HepG2 (cell line): ENCODE measurements around the gene SF3B6. TPM values are rescaled to one million over a fixed set of nuclear protein-coding genes. Genes with fewer than 3 reads are reported as not detected.

Experiments used
- ARNTL ChIP-seq: sonication (generic); formaldehyde crosslinking; IDR thresholded peaks from 2 replicates; pipeline ENCODE4 v1.4.0; 2020; ENCODE audit warnings: mild to moderate bottlenecking, missing genetic modification reagents
- ATF7 ChIP-seq, 2 experiments: fragments of 450-650 bp in 1 of 2; sonication (generic) in 1 of 2; formaldehyde crosslinking in 1 of 2; IDR thresholded peaks; 2 replicates each; pipeline versions ENCODE4 v1.4.0 to v1.6.1; 2016 to 2020; ENCODE audit warnings: antibody characterized with exemption in 1 of 2, mild to moderate bottlenecking in 1 of 2, missing genetic modification reagents in 1 of 2
- CCDC6 ChIP-seq: sonication (generic); formaldehyde crosslinking; IDR thresholded peaks from 2 replicates; pipeline ENCODE4 v1.8.1; 2022; ENCODE audit warnings: mild to moderate bottlenecking, missing genetic modification reagents, moderate library complexity
- GABPB1 ChIP-seq: IDR thresholded peaks from 2 replicates; pipeline ENCODE4 v1.6.1; 2016; ENCODE audit warnings: mild to moderate bottlenecking, missing genetic modification reagents, moderate library complexity, missing compliant biosample characterization
- GZF1 ChIP-seq: sonication (generic); formaldehyde crosslinking; IDR thresholded peaks from 2 replicates; pipeline ENCODE4 v1.5.1; 2020; ENCODE audit warnings: mild to moderate bottlenecking, missing genetic modification reagents
- NCOA2 ChIP-seq: sonication (generic); formaldehyde crosslinking; IDR thresholded peaks from 2 replicates; pipeline ENCODE4 v1.8.0; 2022; ENCODE audit warnings: inconsistent platforms
- NFYB ChIP-seq: sonication (generic); formaldehyde crosslinking; IDR thresholded peaks from 2 replicates; pipeline ENCODE4 v1.4.0; 2020; ENCODE audit warnings: missing genetic modification reagents
- PAXIP1 ChIP-seq: sonication (generic); formaldehyde crosslinking; conservative IDR thresholded peaks from 2 replicates; pipeline ENCODE4 v1.4.0; 2020; ENCODE audit warnings: mild to moderate bottlenecking, missing genetic modification reagents, moderate library complexity
- SRSF4 ChIP-seq: fragments of 200-400 bp; formaldehyde crosslinking; IDR thresholded peaks from one replicate; pipeline ENCODE4 v1.6.1; 2018; ENCODE audit warnings: mild to moderate bottlenecking, low read depth, low read length, moderate library complexity; ENCODE audit not compliant: poor library complexity, severe bottlenecking
- TGIF2 ChIP-seq: IDR thresholded peaks from 2 replicates; pipeline ENCODE4 v1.6.1; 2016; ENCODE audit warnings: control low read depth, missing compliant biosample characterization
- TOE1 ChIP-seq: sonication (generic); formaldehyde crosslinking; IDR thresholded peaks from 2 replicates; pipeline ENCODE4 v1.4.0; 2020; ENCODE audit warnings: mild to moderate bottlenecking, missing genetic modification reagents
- ZBTB4 ChIP-seq: sonication (generic); formaldehyde crosslinking; IDR thresholded peaks from 2 replicates; pipeline ENCODE4 v1.4.0; 2020; ENCODE audit warnings: missing genetic modification reagents, mild to moderate bottlenecking, borderline replicate concordance
- ZFP90 ChIP-seq: sonication (generic); formaldehyde crosslinking; IDR thresholded peaks from 2 replicates; pipeline ENCODE4 v1.8.0; 2022; ENCODE audit warnings: missing genetic modification reagents, mild to moderate bottlenecking, inconsistent platforms, borderline replicate concordance
- ZNF282 ChIP-seq: fragments of 450-650 bp; IDR thresholded peaks from 2 replicates; pipeline ENCODE4 v1.6.1; 2018; ENCODE audit not compliant: partially characterized antibody
- ZNF44 ChIP-seq: sonication (generic); formaldehyde crosslinking; IDR thresholded peaks from 2 replicates; pipeline ENCODE4 v1.5.1; 2020; ENCODE audit warnings: mild to moderate bottlenecking, missing genetic modification reagents
- polyA plus RNA-seq, 8 experiments: library from polyadenylated mRNA; depleted of rRNA in 3 of 8; stranded (reverse) in 7 of 8; unstranded in 1 of 8; fragments of >200 nt; fragmentation: Illumina TruSeq in 4 of 8; extraction: Trizol in 4 of 8; gene quantifications; 2 replicates each; pipeline versions ENCODE4 v1.2.1 to v1.2.3, GENCODE V29; 2011 to 2016; ENCODE audit warnings: low read depth in 4 of 8, missing spikeins in 1 of 8, mixed read lengths in 1 of 8; ENCODE audit not compliant: insufficient read depth in 1 of 8
- total RNA-seq, 5 experiments: library from RNA; depleted of rRNA; stranded (reverse); fragments of >200 nt; fragmentation: Illumina TruSeq; extraction: Trizol; gene quantifications; 2 replicates each; pipeline ENCODE4 v1.2.3, GENCODE V29; 2016; ENCODE audit warnings: low read depth in 1 of 5

SF3B6 gene
- total and polyA plus RNA-seq, 2 of the 13 experiments (the other 11 are each of a cell fraction or from before 2014, with no cell fraction given): 177 to 182 TPM

- TF ChIP-seq CCDC6 (CRISPR knock-in tag) (peak; percentile 75; the same call in 1 of the 2 replicates), NFYB (peak; percentile 84), ZNF44 (no peak), SRSF4 (no peak), GABPB1 (CRISPR knock-in tag) (peak; percentile 84), PAXIP1 (CRISPR knock-in tag) (peak; percentile 24), ZBTB4 (no peak; the same call in 1 of the 2 replicates), GZF1 (CRISPR knock-in tag) (no peak), TGIF2 (CRISPR knock-in tag) (no peak), ATF7 (IDR thresholded peaks at IDR 0.05) (no peak), ATF7 (CRISPR knock-in tag; IDR thresholded peaks at IDR 0.05) (peak; percentile 42; the same call in 1 of the 2 replicates), ZNF282 (no peak), NCOA2 (no peak; the same call in 1 of the 2 replicates), ZFP90 (CRISPR knock-in tag) (peak; percentile 92; the same call in 1 of the 2 replicates), ARNTL (CRISPR knock-in tag) (peak; percentile 74; the same call in 1 of the 2 replicates), TOE1 (CRISPR knock-in tag) (no peak; the same call in 1 of the 2 replicates)
Observed at GRCh38 chr2:24123195-24123921, 47.2 kb upstream of the SF3B6 start, which contains the start of the genes FAM228B and PFN4 (continued).
